ENCODE data around the gene KAT2B. TPM values are rescaled to one million over a fixed set of nuclear protein-coding genes. Genes with fewer than 3 reads are reported as not detected.

The KAT2B gene
- total RNA-seq, 1 donor from 2014 or later: 12.1 TPM

GRCh38 chr3:20073683-20074082 lies 33.4 kb downstream of the KAT2B start:
- intact Hi-C loops (cut with micrococcal nuclease): no loop called here
- no peak overlapping the region for H3K4me3 Mint-ChIP-seq (ENCODE audit: low read depth)
- no peaks in the 10 kb centered on the region for H3K27me3 Mint-ChIP-seq (ENCODE audit: low read depth)
- no peak for DNase-seq (ENCODE audit: low spot score)
- peaks cover 3% of the 10 kb centered on the region for H3K4me1 Mint-ChIP-seq (ENCODE audit: low read depth)
- peaks cover 33% of the 10 kb centered on the region for H3K36me3 Mint-ChIP-seq (ENCODE audit: low read depth)
- no peaks in the 10 kb centered on the region for H3K9me3 Mint-ChIP-seq
- H3K27ac Mint-ChIP-seq: no peak overlapping the region

GRCh38 chr3:20074226-20075063 lies 34.2 kb downstream of the KAT2B start:
- H3K27me3 Mint-ChIP-seq (ENCODE audit: low read depth): no peaks in the 10 kb centered on the region
- H3K36me3 Mint-ChIP-seq (ENCODE audit: low read depth): peaks cover 33% of the 10 kb centered on the region
- H3K4me1 Mint-ChIP-seq (ENCODE audit: low read depth): no peaks in the 10 kb centered on the region
- no peaks in the 10 kb centered on the region for H3K9me3 Mint-ChIP-seq
- intact Hi-C loops (cut with micrococcal nuclease): no loop called here
- H3K27ac Mint-ChIP-seq: no peak overlapping the region
- no peak overlapping the region for H3K4me3 Mint-ChIP-seq (ENCODE audit: low read depth)
- no peak for DNase-seq (ENCODE audit: low spot score)

GRCh38 chr3:20075197-20075596 lies 35.0 kb downstream of the KAT2B start:
- no peak overlapping the region for H3K4me3 Mint-ChIP-seq (ENCODE audit: low read depth)
- H3K36me3 Mint-ChIP-seq (ENCODE audit: low read depth): peaks cover 37% of the 10 kb centered on the region
- no peak overlapping the region for H3K27ac Mint-ChIP-seq
- intact Hi-C loops (cut with micrococcal nuclease): no loop called here
- no peaks in the 10 kb centered on the region for H3K27me3 Mint-ChIP-seq (ENCODE audit: low read depth)
- no peaks in the 10 kb centered on the region for H3K9me3 Mint-ChIP-seq
- H3K4me1 Mint-ChIP-seq (ENCODE audit: low read depth): no peaks in the 10 kb centered on the region
- DNase-seq (ENCODE audit: low spot score): no peak

- DNase-seq (ENCODE audit: low spot score): no peak
- Mint-ChIP-seq H3K4me3 (ENCODE audit: low read depth) (no peak overlapping the region), H3K4me1 (ENCODE audit: low read depth) (peaks cover 5% of the 10 kb centered on the region), H3K9me3 (no peaks in the 10 kb centered on the region), H3K27me3 (ENCODE audit: low read depth) (no peaks in the 10 kb centered on the region), H3K27ac (no peak overlapping the region), H3K36me3 (ENCODE audit: low read depth) (peaks cover 42% of the 10 kb centered on the region)
- intact Hi-C loops (cut with micrococcal nuclease): no loop called here
Measured at GRCh38 chr3:20076296-20076997, 36.2 kb downstream of the KAT2B start.

GRCh38 chr3:20077068-20077467 lies 36.8 kb downstream of the KAT2B start:
- no peak overlapping the region for H3K4me3 Mint-ChIP-seq (ENCODE audit: low read depth)
- H3K9me3 Mint-ChIP-seq: no peaks in the 10 kb centered on the region
- H3K36me3 Mint-ChIP-seq (ENCODE audit: low read depth): peaks cover 43% of the 10 kb centered on the region
- peaks cover 5% of the 10 kb centered on the region for H3K4me1 Mint-ChIP-seq (ENCODE audit: low read depth)
- DNase-seq (ENCODE audit: low spot score): no peak
- intact Hi-C loops (cut with micrococcal nuclease): no loop called here
- H3K27me3 Mint-ChIP-seq (ENCODE audit: low read depth): no peaks in the 10 kb centered on the region
- no peak overlapping the region for H3K27ac Mint-ChIP-seq

- intact Hi-C loops (cut with micrococcal nuclease): no loop called here
- Mint-ChIP-seq H3K36me3 (ENCODE audit: low read depth) (peaks cover 32% of the 10 kb centered on the region), H3K27me3 (ENCODE audit: low read depth) (no peaks in the 10 kb centered on the region), H3K9me3 (no peaks in the 10 kb centered on the region), H3K4me3 (ENCODE audit: low read depth) (no peak overlapping the region), H3K4me1 (ENCODE audit: low read depth) (peaks cover 5% of the 10 kb centered on the region), H3K27ac (no peak overlapping the region)
- DNase-seq (ENCODE audit: low spot score): no peak
Measured at GRCh38 chr3:20078194-20078714, 38.0 kb downstream of the KAT2B start.

GRCh38 chr3:20079621-20080020 lies 39.4 kb downstream of the KAT2B start:
- no peak overlapping the region for H3K27ac Mint-ChIP-seq
- H3K4me1 Mint-ChIP-seq (ENCODE audit: low read depth): peaks cover 5% of the 10 kb centered on the region
- intact Hi-C loops (cut with micrococcal nuclease): no loop called here
- DNase-seq (ENCODE audit: low spot score): no peak
- no peak overlapping the region for H3K4me3 Mint-ChIP-seq (ENCODE audit: low read depth)
- H3K36me3 Mint-ChIP-seq (ENCODE audit: low read depth): peaks cover 26% of the 10 kb centered on the region
- H3K9me3 Mint-ChIP-seq: no peaks in the 10 kb centered on the region
- no peaks in the 10 kb centered on the region for H3K27me3 Mint-ChIP-seq (ENCODE audit: low read depth)

GRCh38 chr3:20080956-20081554 lies 40.8 kb downstream of the KAT2B start:
- H3K4me1 Mint-ChIP-seq (ENCODE audit: low read depth): peaks cover 5% of the 10 kb centered on the region
- H3K36me3 Mint-ChIP-seq (ENCODE audit: low read depth): peaks cover 22% of the 10 kb centered on the region
- intact Hi-C loops (cut with micrococcal nuclease): no loop called here
- no peak for DNase-seq (ENCODE audit: low spot score)
- no peaks in the 10 kb centered on the region for H3K9me3 Mint-ChIP-seq
- H3K4me3 Mint-ChIP-seq (ENCODE audit: low read depth): no peak overlapping the region
- no peaks in the 10 kb centered on the region for H3K27me3 Mint-ChIP-seq (ENCODE audit: low read depth)
- H3K27ac Mint-ChIP-seq: no peak overlapping the region

GRCh38 chr3:20083253-20083652 lies 43.0 kb downstream of the KAT2B start:
- H3K9me3 Mint-ChIP-seq: no peaks in the 10 kb centered on the region
- H3K4me3 Mint-ChIP-seq (ENCODE audit: low read depth): no peak overlapping the region
- peaks cover 25% of the 10 kb centered on the region for H3K36me3 Mint-ChIP-seq (ENCODE audit: low read depth)
- no peaks in the 10 kb centered on the region for H3K27me3 Mint-ChIP-seq (ENCODE audit: low read depth)
- intact Hi-C loops (cut with micrococcal nuclease): no loop called here
- no peak overlapping the region for H3K27ac Mint-ChIP-seq
- H3K4me1 Mint-ChIP-seq (ENCODE audit: low read depth): peaks cover 5% of the 10 kb centered on the region
- DNase-seq (ENCODE audit: low spot score): no peak

- Mint-ChIP-seq H3K4me3 (ENCODE audit: low read depth) (no peak overlapping the region), H3K9me3 (peaks cover 6% of the 10 kb centered on the region), H3K27ac (no peak overlapping the region), H3K4me1 (ENCODE audit: low read depth) (peaks cover 5% of the 10 kb centered on the region), H3K36me3 (ENCODE audit: low read depth) (peaks cover 32% of the 10 kb centered on the region), H3K27me3 (ENCODE audit: low read depth) (no peaks in the 10 kb centered on the region)
- intact Hi-C loops (cut with micrococcal nuclease): no loop called here
- DNase-seq (ENCODE audit: low spot score): no peak
Measured at GRCh38 chr3:20083953-20084352, 43.7 kb downstream of the KAT2B start.

- H3K4me1 Mint-ChIP-seq (ENCODE audit: low read depth): no peaks in the 10 kb centered on the region
- no peaks in the 10 kb centered on the region for H3K27me3 Mint-ChIP-seq (ENCODE audit: low read depth)
- peaks cover 52% of the 10 kb centered on the region for H3K36me3 Mint-ChIP-seq (ENCODE audit: low read depth)
- peaks cover 22% of the 10 kb centered on the region for H3K9me3 Mint-ChIP-seq
- DNase-seq (ENCODE audit: low spot score): no peak
- no peak overlapping the region for H3K4me3 Mint-ChIP-seq (ENCODE audit: low read depth)
- H3K27ac Mint-ChIP-seq: no peak overlapping the region
- intact Hi-C loops (cut with micrococcal nuclease): no loop called here
Measured at GRCh38 chr3:20091331-20092047, 51.2 kb downstream of the KAT2B start.

GRCh38 chr3:20095470-20095869 lies 55.2 kb downstream of the KAT2B start:
- DNase-seq (ENCODE audit: low spot score): no peak
- Mint-ChIP-seq H3K27me3 (ENCODE audit: low read depth) (no peaks in the 10 kb centered on the region), H3K27ac (no peak overlapping the region), H3K4me3 (ENCODE audit: low read depth) (no peak overlapping the region), H3K9me3 (peaks cover 5% of the 10 kb centered on the region), H3K4me1 (ENCODE audit: low read depth) (peaks cover 18% of the 10 kb centered on the region), H3K36me3 (ENCODE audit: low read depth) (peaks cover 56% of the 10 kb centered on the region)
- intact Hi-C loops (cut with micrococcal nuclease): no loop called here

Measured in activated T-helper 2 cell treated with anti-CD3 and anti-CD28 coated beads, Interferon-gamma antibody, Interleukin-2, Interleukin-4, amounts not matched to agents 10 μg/mL and 5 μg/mL and 100 μg/mL, durations not matched to agents 14 hours and 24 hours and 36 hours (primary cell).